ENCODE measurements around the gene AP1M2.

The AP1M2 gene

DNA sequence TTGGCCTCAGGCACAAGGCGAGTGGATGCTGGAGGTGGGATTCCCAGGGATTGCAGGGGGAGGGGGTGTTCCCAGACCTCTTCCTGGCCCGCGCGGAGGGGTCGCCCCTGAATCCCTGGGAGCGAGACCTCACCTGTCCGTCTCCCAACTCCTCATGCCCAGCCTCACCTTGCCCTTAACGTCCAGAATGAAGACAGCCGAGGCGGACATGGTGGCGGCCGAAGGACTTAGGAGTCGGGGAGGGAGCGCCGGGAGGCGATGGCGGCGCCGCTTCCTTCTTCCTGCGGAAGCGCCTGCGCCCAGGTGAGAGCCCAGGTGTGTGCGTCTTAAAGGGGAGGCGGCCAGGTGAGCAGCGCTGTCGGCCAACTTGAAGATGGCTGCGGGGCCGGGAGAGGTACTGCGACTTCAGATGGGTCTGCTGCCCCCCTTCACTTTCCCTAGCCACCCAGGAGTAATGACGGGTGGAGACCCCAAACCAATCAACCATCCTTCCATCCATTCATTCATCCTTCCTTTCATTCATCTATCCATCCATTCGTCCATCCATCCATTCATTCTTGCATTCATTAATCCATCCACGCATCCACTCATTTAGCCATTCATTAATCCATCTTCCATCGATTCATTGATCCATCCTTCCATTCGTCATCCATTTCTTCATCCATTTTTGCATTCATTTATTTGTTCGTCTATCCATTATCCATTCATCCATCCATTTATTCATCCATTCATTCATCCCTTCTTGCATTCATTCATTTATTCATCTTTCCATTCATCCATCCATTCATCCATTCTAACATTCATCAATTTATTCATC, at the start of gene AP1M2:
Gene AP1M2 (minus strand): TSS at position 291 of the 817 bp plus-strand sequence. CDS start 81 bp downstream, at position 210.
- no peak for DNase-seq

DNA sequence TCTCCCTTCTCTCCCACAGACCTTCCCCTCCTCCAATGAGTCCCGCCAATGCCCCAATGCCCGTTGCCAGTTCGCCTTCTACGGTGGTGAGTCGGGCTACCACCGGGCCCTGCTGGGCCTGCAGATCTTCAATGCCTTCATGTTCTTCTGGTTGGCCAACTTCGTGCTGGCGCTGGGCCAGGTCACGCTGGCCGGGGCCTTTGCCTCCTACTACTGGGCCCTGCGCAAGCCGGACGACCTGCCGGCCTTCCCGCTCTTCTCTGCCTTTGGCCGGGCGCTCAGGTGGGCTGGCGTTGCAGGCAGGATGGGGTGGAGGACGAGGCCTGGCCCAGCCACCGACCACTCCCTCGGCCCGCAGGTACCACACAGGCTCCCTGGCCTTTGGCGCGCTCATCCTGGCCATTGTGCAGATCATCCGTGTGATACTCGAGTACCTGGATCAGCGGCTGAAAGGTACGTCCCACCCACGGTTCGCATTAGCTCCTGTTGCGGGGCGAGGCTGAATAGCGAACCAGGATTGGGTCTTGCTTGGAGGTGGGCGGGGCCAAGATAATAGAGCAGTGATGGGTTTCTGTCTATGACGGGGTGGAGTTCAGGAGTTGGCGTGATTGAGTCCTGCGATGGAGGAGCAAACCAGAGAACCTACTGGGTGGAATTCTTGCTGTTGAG, 49.3 kb upstream of the AP1M2 start:
- no peak for DNase-seq

DNA sequence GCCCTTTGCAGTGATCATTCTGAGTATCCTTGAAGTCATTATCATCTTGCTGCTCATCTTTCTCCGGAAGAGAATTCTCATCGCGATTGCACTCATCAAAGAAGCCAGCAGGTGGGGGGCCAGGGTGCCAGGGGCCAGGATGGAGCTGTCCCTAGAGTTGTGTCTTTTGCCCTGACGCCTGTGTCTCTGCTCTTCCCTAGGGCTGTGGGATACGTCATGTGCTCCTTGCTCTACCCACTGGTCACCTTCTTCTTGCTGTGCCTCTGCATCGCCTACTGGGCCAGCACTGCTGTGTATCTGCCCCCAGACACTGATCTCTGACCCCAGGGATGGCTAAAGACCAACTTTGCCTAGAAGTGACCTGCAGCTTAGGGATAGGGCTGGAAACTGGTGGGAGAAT, 47.9 kb upstream of the AP1M2 start:
- no peak for DNase-seq

DNA sequence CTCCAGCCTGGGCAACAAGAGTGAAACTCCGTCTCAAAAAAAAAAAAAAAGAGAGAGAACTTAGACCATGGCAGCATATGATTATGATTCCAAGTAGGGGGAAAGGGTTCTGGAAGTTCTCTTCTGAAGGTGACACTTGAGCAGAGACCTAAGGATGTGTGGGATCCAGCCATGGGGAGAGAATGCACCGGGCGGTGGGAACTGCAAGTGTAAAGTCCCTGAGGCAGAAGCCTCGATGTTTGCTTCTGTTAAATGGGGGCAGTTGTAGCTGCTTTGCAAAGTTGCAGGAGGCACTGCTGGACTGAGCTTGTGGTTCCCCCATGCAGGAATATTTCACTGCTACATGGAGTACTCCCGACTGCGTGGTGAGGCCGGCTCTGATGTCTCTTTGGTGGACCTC, 47.3 kb upstream of the AP1M2 start:
- DNase-seq = no peak

DNA sequence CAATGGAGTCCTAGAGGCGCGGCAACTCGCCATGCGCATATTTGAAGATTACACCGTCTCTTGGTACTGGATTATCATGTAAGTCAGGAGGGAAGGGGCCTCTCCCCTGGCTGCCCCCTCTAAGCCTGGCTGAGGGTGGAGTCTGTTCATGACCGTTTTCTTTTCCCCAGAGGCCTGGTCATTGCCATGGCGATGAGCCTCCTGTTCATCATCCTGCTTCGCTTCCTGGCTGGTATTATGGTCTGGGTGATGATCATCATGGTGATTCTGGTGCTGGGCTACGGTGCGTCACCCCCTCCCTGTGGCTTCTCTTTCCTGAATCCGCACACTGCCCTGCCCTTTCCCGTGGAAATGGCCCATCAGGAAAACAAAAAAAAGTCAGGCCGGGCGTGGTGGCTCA, 44.8 kb upstream of the AP1M2 start:
- no peak for DNase-seq

DNA sequence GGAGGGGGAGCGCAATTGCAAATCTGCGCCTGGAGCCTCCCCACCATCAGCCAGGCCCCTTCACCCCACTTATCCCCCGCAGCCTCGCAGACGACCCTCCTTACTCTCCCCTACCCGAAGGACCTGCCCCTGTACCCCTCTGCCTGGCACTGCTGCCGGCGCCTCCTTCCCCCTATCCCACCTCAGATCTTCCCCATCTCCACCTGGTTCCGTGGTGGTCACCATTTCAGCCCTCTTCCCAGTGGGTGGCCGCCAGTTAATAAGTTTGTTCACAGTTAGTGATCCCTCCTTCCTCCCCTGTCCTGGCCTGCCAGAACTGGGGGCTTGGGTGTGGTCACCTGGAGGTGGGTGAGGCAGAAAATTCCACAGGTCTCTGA, 38.6 kb upstream of the AP1M2 start:
- DNase-seq = no peak

DNA sequence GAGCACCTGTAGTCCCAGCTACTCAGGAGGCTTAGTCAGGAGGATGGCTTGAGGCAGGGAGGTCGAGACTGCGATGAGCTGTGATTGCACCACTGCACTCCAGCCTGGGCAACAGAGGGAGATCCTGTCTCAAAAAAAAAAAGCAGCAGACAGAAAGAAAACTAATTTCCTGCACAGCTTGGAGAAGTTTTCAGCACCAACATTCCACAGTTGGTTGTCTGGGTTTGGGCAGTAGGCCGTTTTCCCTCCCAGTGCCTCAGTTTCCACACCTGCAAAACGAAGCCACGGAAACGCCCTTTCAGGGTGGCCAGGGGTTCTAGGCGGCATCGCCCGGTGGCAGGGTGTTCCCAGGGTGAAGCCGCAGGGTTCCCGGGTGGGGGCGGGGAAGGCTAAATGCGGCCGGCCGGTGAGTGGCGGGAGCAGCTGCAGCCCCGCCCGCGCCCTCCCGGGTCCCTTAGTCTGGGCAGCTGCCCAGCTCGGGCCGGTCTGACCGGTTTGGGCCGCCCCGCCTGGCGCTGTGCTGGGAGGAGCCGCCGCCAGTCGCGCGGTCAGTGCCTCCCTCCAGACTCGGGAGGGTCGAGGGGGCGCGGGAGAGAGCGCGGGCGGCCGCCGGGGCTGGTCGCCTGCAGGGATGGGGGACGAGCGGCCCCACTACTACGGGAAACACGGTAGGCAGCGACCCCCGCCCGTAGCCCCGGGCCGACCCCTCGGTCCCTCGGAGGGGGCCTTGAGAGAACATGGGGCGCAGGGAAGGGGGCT, 38.1 kb upstream of the AP1M2 start, which contains the start of gene SLC44A2:
Gene SLC44A2 (plus strand): TSS at position 551 of the 759 bp plus-strand sequence. CDS start 81 bp downstream, at position 632.
- DNase-seq = no peak

DNA sequence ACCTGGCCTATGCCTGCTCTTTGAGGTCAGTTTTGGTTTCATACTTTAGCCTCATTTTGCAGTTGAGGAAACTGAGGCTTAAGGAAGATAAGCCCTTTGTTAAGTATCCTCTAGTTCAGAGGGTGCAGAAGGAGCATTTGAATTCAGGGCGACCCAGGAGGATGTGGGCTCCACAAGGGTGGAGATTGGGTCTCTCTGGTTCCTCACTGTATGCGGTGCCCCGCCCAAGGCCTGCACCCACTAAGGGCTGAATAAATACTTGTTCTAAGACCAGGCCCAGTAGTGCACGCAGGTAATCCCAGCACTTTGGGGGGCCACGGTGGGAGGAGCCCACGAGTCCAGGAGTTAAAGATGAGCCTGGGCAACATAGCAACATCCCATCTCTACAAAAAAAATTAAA, 37.5 kb upstream of the AP1M2 start:
- no peak for DNase-seq

DNA sequence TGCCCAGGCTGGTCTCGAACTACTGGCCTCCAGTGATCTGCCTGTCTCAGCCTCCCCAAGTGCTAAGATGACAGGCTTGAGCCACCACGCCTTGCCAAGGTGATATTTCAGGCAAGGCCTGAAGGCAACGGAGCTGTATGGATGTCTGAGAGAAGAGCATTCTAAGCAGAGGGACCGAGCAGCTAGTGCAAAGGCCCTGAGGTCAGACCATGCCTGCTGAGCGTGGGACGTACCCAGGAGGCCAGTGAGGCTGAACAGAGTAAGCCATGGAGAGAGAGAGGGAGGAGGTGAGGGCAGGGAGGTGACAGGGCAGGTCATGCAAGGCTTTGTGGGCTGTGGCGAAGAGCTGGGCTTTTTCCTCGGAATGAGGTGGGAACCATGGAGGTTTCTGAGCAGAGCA, 34.9 kb upstream of the AP1M2 start:
- DNase-seq = no peak

DNA sequence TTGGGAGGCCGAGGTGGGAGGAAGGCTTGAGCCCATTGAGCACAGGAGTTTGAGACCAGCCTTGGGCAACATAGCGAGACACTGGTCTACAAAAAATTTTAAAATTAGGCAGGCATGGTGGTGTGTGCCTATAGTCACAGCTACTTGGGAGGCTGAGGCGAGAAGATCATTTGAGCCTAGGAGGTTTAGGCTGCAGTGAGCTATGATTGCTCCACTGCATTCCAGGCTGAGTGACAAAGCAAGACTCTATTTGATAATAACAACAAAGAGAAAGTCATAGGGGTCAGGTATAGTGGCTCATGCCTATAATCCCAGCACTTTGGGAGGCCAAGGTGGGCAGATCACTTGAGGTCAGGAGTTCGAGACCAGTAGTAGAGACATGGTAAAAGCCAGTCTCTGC, 33.7 kb upstream of the AP1M2 start:
- DNase-seq = no peak

DNA sequence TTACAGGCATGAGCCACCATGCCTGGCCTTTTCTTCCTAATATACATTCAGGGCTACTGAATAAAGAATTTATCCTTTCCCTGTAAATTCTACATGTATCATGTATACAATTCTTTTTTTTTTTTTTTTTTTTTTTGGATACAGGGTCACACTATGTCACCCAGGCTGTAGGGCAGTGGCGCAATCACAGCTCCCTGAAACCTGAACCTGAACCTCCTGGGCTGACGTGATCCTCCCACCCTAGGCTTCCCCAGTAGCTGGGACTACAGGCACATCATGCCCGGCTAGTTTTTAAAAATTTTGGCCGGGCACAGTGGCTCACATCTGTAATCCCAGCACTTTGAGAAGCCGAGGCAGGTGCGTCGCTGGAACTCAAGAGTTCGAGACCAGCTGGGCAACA, 31.7 kb upstream of the AP1M2 start:
- no peak for DNase-seq

DNA sequence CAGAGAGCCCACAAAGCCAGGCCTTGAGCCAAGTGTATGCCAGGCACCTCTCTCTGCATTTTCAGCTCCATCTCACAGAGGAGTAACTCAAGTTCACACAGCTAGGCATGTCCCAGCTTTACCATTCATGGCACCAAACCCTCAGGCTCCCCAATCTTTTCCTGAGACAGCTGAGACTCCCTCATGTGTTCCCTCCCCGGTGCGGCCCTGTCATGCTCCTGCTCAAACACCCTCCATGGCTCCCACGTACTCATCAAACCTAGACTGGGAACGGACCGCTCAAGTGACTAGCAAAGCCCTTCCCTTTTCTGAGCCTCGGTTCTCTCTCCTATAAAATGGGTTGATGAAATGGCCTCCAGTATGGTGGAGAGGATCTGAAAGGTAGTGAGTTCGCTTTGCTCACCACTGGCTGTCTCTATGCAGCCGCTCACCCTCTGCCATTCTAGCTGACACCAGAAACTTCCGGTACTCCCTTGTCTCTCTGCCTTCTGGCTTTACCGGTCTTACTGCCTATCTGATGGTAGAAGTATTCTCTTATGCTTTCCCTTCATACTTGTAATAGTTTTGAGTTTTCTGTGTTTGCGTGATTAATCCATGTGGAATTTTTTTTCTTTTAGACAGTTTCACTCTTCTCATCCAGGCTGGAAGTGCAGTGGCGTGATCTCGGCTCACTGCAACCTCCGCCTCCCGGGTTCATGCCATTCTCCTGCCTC, 30.5 kb upstream of the AP1M2 start:
- no peak for DNase-seq

DNA sequence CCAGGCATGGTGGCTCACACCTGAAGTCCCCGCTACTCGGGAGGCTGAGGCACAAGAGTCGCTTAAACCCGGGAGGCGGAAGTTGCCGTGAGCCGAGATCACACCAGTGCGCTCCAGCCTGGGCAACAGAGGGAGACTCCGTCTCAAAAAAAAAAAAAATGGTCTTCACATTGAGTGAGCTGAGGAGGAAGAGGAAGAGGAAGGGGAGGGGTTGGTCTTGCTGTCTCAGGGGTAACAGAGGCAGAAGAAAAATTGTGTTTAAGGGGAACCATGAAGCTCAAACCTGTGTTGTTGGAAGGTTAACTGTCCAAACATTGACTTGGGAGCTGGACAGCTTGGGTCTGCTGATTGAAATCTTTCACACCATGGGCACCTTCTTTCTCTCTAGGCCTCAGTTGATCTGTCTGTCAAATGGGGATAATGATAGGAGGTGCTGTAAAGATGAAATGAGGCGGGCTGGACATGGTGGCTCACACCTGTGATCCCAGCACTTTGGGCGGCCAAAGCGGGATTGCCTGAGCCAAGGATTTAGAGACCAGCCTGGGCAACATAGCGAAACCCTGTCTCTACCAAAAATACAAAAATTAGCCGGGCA, 28.4 kb upstream of the AP1M2 start:
- DNase-seq = no peak

DNA sequence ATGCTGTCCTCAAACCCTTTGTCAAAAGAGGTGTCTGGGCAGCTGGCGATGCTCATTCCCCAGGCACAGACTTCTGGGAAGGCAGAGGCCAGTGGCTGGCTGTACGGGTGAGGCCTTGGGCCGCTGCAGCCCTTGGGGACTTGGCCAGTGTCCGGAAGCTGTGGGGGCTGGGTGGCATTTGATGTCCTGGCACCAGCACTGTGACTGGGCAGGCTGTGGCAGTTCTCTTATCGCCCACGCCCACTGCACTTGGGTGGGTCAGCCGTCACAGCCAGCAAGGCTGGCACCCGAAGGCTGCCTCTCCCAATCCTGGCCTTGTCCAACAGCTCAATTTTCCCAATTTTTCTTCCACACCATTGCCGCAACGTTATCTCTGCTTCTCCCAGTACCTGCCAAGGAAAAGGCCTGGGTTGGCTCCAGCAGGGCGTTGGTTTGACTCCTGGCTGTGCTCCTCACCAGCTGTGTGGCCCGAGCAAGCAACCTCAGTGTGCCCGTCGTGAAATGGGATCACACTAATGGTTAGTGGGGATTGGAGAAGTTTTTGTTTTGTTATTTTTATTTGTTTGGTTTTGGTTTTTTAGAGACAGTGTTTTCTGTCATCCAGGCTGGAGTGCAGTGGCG, 25.5 kb upstream of the AP1M2 start:
- DNase-seq = no peak

DNA sequence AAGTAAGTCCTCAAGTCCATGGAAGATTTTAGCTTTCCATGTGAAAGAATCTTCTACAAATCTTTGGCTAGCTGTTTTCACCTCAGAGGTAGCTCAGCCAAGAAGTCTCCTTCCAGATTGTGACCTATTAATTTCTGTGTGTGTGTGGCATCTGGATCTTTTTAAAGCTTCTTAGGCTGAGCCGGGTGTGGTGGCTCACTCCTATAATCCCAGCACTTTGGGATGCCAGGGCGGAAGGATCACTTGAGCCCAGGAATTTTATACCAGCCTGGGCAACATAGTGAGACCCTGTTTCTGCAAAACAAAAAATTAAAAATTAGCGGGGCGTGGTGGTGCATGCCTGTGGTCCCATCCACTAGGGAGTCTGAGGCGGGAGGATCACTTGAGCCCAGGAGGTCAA, 24.8 kb upstream of the AP1M2 start:
- no peak for DNase-seq

DNA sequence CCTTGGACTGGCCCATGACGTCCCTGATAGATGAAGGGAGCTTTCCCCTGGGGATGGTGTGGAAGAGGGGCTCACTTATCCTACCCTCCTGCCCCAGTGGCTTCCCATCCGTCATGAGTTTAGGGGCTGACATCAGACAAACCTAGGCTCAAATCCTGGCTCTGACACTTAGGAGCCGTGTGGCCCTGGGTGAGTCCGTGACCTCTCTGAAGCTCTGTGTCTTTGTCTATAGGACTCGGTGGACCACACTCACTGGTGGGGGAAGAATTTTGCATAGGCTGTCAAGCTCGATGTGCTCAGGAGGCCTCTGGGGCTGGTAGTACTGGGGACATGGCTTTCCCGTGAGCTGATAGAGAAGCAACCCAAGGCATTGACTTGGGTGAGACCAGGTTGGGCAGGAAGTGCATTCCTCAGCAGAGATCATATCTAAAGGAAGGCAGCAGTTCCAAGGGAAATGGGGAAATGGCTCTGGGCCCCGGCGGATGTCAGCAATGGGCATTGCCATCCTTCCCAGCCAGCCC, 17.4 kb upstream of the AP1M2 start:
- DNase-seq = peak; percentile 4

DNA sequence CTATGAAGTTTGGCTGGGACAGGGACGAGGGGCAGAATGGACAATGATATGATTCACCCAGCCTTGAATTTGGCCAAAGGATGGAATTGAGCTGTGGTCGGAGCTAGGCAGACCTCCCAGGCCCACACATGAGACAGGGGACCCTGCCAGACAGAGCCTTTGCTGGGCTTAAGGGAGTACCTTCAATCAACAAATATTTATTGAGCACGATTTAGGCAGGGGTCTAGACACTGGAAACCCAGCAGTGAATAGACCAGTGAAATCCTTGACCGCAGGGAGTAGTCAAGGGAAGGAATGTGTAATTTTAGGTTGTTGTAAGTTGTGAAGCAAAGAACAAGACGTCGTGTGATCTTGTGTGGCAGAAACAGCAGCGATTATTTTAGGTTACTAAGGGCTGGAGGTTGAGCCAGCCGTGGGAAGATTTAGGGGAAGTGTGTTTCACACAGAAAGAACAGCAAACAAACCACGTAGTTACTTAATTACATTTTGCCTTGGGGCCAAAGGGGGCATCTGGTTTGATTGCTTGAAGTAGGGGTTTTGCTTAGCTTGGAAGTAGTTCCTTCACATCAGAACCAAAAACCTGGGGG, 16.9 kb upstream of the AP1M2 start:
- peak; percentile 34 for DNase-seq

DNA sequence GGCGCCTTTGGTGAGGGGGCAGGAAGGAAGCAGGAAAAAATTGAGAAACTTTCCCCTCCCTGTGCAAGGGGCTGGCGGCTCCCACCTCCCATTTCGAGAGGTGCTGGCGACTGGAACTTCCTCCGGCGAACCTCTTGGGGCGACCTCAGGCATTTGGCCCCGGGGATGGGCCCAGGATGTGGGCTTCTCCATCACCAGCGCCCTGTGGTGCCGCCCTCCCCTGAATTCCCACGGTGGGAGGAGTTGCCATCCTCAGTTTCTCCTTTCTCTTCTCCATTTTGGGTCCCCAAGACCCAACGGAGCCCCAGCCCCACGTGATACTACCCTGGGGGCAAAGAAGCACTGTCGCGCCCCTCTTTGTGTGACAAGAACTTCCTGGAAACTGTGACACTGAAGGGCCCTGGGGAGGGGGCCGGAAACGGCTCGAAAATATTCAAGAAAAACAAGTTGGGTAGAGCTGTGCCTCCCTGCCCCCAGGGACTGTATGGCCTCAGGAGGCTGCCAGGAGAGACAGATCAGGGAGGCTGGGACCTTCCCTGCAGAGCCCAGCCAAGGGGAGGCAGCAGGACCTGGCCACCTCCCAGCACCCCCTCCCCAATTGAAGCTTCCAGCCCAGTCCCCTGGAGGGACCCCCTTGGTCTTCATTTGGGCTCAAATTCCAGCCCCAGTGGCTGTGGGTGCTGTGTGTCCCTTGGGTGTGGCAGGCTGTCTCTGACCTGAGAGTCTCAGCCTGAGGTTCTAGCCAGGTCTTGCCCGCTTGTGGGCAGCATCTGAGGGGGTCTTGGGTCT, 16.2 kb upstream of the AP1M2 start:
- peak; percentile 80 for DNase-seq

DNA sequence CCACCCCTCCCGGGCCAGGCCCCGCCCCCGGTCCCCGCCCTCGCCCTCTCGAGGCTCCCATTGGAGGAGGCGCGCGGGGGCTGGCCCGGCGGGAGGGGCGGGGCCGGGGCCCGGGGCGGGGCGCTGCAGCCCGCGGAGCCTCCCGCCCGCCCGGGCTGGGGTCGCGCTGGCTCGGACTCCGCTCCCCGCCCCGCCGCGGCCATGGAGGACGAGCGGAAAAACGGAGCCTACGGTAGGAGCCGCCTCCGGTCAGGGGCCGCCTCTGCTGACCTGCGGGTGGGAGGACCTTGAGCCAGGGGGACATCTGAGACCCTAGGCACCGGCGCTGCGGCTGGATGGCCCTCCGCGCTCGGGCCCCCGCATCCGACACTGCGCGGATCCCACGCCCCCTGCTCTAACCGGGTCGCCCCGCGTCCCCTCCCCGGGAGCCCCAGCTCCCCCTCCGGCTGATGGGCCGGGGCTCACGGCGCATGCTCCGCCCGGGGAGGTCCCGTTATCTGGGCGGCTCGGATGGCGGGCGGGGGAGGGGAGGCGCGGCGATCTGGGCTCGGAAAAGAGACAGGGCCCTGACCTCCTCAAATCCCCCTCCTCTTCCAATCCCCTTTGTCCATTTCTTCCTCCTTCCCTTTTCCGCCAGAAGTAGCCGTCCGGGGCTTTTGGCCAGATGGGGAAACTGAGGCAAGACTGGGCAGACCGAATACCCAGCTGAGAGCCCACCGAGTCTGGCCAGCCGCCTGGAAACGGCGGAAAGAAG, 15.4 kb upstream of the AP1M2 start:
- peak; percentile 91 for DNase-seq

DNA sequence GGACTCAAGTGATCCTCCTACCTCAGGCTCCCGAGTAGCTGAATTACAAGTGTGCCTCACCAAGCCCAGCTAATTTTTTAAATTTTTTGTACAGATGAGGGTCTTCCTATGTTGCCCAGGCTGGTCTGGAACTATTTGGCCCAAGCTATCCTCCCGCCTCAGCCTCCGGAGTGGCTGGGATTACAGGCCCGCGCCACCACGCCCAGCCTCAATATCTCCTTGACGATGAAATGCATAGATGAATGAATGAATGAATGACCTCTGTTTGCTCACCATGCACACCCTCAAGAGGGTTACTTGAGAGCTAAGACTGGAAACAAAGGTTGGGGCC, 14.9 kb upstream of the AP1M2 start:
- DNase-seq = no peak

All from activated CD4-positive, alpha-beta T cell treated with anti-CD3 and anti-CD28 coated beads, Interleukin-10, Interleukin-2, amounts not matched to agents 100 ng/mL and 50 ng/mL, durations not matched to agents 16 hours and 8 hours (primary cell).